HG03280 (cell line): ENCODE measurements around the gene PCDH17.

Experiments
- ATAC-seq: cut with Tn5 transposase; IDR thresholded peaks from one replicate; pipeline ENCODE4 v1.9.1; 2021; ENCODE audit warnings: mild to moderate bottlenecking, moderate library complexity; ENCODE audit not compliant: unreplicated experiment

PCDH17 gene

GRCh38 chr13:57633950-57634838 is 2.6 kb downstream of the PCDH17 start:
- no peak for ATAC-seq

- no peak for ATAC-seq
These were observed 3.3 kb downstream of the PCDH17 start for GRCh38 chr13:57634839-57635165.

GRCh38 chr13:57635541-57636085 is 4.1 kb downstream of the PCDH17 start:
- ATAC-seq: no peak

GRCh38 chr13:57636816-57637215 is 5.3 kb downstream of the PCDH17 start:
- ATAC-seq: no peak

- ATAC-seq: no peak
These were observed 6.0 kb downstream of the PCDH17 start for GRCh38 chr13:57637515-57637914.

GRCh38 chr13:57638186-57638890 is 6.8 kb downstream of the PCDH17 start:
- no peak for ATAC-seq

- ATAC-seq: no peak
These were observed 9.1 kb downstream of the PCDH17 start for GRCh38 chr13:57640607-57641006.

- no peak for ATAC-seq
These were observed 9.5 kb downstream of the PCDH17 start for GRCh38 chr13:57641051-57641450.

GRCh38 chr13:57644106-57644505 is 12.6 kb downstream of the PCDH17 start:
- no peak for ATAC-seq

GRCh38 chr13:57653229-57653989 is 21.9 kb downstream of the PCDH17 start:
- ATAC-seq: no peak

- ATAC-seq: no peak
These were observed 33.9 kb downstream of the PCDH17 start for GRCh38 chr13:57665481-57665880.

GRCh38 chr13:57666131-57666953 is 34.8 kb downstream of the PCDH17 start:
- ATAC-seq: no peak

GRCh38 chr13:57672168-57672567 is 40.6 kb downstream of the PCDH17 start:
- ATAC-seq: no peak

- no peak for ATAC-seq
These were observed 41.7 kb downstream of the PCDH17 start for GRCh38 chr13:57673197-57673596.

GRCh38 chr13:57675526-57675925 is 44.0 kb downstream of the PCDH17 start:
- ATAC-seq: no peak

GRCh38 chr13:57680609-57681008 is 49.1 kb downstream of the PCDH17 start:
- no peak for ATAC-seq

GRCh38 chr13:57682128-57682716 is 50.7 kb downstream of the PCDH17 start:
- ATAC-seq: no peak

GRCh38 chr13:57698851-57699250 is 67.3 kb downstream of the PCDH17 start:
- ATAC-seq: no peak

GRCh38 chr13:57704031-57704430 is 72.5 kb downstream of the PCDH17 start:
- ATAC-seq: no peak

- no peak for ATAC-seq
These were observed 84.8 kb downstream of the PCDH17 start for GRCh38 chr13:57716295-57716694.
